GM23338 (cell line): Measurements from ENCODE around the gene SNAP25. TPM values are rescaled to one million over a fixed set of nuclear protein-coding genes. Genes with fewer than 3 reads are reported as not detected.

Experiments
- ATAC-seq: fragments of 200-7000 bp; cut with Tn5 transposase; 3 replicates; pipeline ENCODE4 v1.9.1; 2020
- DNase-seq: peaks from one replicate; pipeline ENCODE4 v3.0.0-alpha.2; 2015; ENCODE audit warnings: low spot score
- H2AFZ ChIP-seq: fragments of 200-600 bp; sonication (generic); 2 replicates; pipeline ENCODE4 v1.8.0; 2016; ENCODE audit warnings: antibody characterized with exemption, mild to moderate bottlenecking, moderate library complexity
- H3F3A ChIP-seq: fragments of 200-600 bp; sonication (generic); replicated peaks from 2 replicates; pipeline ENCODE4 v1.8.0; 2017; ENCODE audit warnings: antibody characterized with exemption, mixed run types, low read depth
- H3K27ac ChIP-seq: fragments of 200-600 bp; sonication (generic); 2 replicates; pipeline ENCODE4 v1.6.1; 2016; ENCODE audit warnings: low read depth
- H3K27me3 ChIP-seq: fragments of 200-600 bp; sonication (generic); 2 replicates; pipeline ENCODE4 v1.8.0; 2016; ENCODE audit warnings: mild to moderate bottlenecking, mixed run types, moderate library complexity; ENCODE audit not compliant: insufficient read depth
- H3K36me3 ChIP-seq: fragments of 200-600 bp; sonication (generic); 2 replicates; pipeline ENCODE4 v1.8.0; 2016; ENCODE audit warnings: mild to moderate bottlenecking; ENCODE audit not compliant: insufficient read depth
- H3K4me1 ChIP-seq: fragments of 200-600 bp; sonication (generic); 2 replicates; pipeline ENCODE4 v1.8.0; 2016; ENCODE audit warnings: mild to moderate bottlenecking, moderate library complexity; ENCODE audit not compliant: insufficient read depth
- H3K4me2 ChIP-seq: fragments of 200-600 bp; sonication (generic); 2 replicates; pipeline ENCODE4 v1.7.1; 2017; ENCODE audit warnings: mixed run types
- H3K4me3 ChIP-seq: fragments of 200-600 bp; sonication (generic); 2 replicates; pipeline ENCODE4 v1.6.1; 2016; ENCODE audit warnings: mixed run types
- H3K79me2 ChIP-seq: fragments of 200-600 bp; sonication (generic); replicated peaks from 2 replicates; pipeline ENCODE4 v1.8.0; 2017; ENCODE audit warnings: mild to moderate bottlenecking; ENCODE audit not compliant: insufficient read depth
- H3K9me2 ChIP-seq: fragments of 200-600 bp; sonication (generic); 2 replicates; pipeline ENCODE4 v1.8.0; 2017; ENCODE audit not compliant: insufficient read depth
- H4K20me1 ChIP-seq: fragments of 200-600 bp; sonication (generic); replicated peaks from 2 replicates; pipeline ENCODE4 v1.8.0; 2017; ENCODE audit warnings: mild to moderate bottlenecking; ENCODE audit not compliant: insufficient read depth
- H3K27ac Mint-ChIP-seq: 2 replicates; pipeline ENCODE4 v1.8.0; 2020; ENCODE audit warnings: inconsistent platforms, mild to moderate bottlenecking, moderate library complexity, mixed read lengths
- H3K27me3 Mint-ChIP-seq: 3 replicates; pipeline ENCODE4 v1.8.0; 2022; ENCODE audit warnings: low read depth, mild to moderate bottlenecking, moderate library complexity, mixed read lengths, inconsistent platforms; ENCODE audit not compliant: insufficient read depth, poor library complexity
- H3K36me3 Mint-ChIP-seq: 3 replicates; pipeline ENCODE4 v1.8.0; 2021; ENCODE audit warnings: low read depth, mild to moderate bottlenecking, inconsistent platforms, moderate library complexity, mixed read lengths
- H3K4me1 Mint-ChIP-seq: 3 replicates; pipeline ENCODE4 v1.8.0; 2020; ENCODE audit warnings: mild to moderate bottlenecking, inconsistent platforms, mixed read lengths
- H3K4me3 Mint-ChIP-seq: 3 replicates; pipeline ENCODE4 v1.8.0; 2021; ENCODE audit warnings: moderate library complexity, mild to moderate bottlenecking, inconsistent platforms, mixed read lengths
- H3K9me3 Mint-ChIP-seq: 3 replicates; pipeline ENCODE4 v1.8.0; 2020; ENCODE audit warnings: moderate library complexity, mild to moderate bottlenecking, inconsistent platforms, mixed read lengths
- CREB1 ChIP-seq: fragments of 250-450 bp; sonication (Bioruptor Pico); IDR thresholded peaks from 2 replicates; pipeline ENCODE4 v1.5.0; 2020; ENCODE audit warnings: low read depth, mild to moderate bottlenecking, moderate library complexity
- EZH2 ChIP-seq: fragments of 200-600 bp; sonication (generic); IDR thresholded peaks from one replicate; pipeline ENCODE4 v1.8.0; 2017; ENCODE audit warnings: antibody characterized with exemption, mild to moderate bottlenecking, low read depth; ENCODE audit not compliant: unreplicated experiment
- EZH2phosphoT487 ChIP-seq: fragments of 200-600 bp; sonication (generic); IDR thresholded peaks from one replicate; pipeline ENCODE4 v1.8.1; 2018; ENCODE audit warnings: antibody characterized with exemption; ENCODE audit not compliant: unreplicated experiment
- JUNB ChIP-seq: IDR thresholded peaks from one replicate; pipeline ENCODE4 v1.6.1; 2016; ENCODE audit warnings: antibody characterized with exemption; ENCODE audit not compliant: unreplicated experiment
- NANOG ChIP-seq: IDR thresholded peaks from 2 replicates; pipeline ENCODE4 v1.6.1; 2016; ENCODE audit warnings: antibody characterized with exemption, borderline replicate concordance
- POLR2AphosphoS5 ChIP-seq: IDR thresholded peaks from 2 replicates; pipeline ENCODE4 v1.6.1; 2016; ENCODE audit warnings: antibody characterized with exemption, low read depth
- STAT1 ChIP-seq: IDR thresholded peaks from one replicate; pipeline ENCODE4 v1.6.1; 2016; ENCODE audit warnings: antibody characterized with exemption; ENCODE audit not compliant: unreplicated experiment
- ZNF114 ChIP-seq: fragments of 250-450 bp; sonication (Bioruptor Pico); IDR thresholded peaks from 2 replicates; pipeline ENCODE4 v1.5.0; 2020; ENCODE audit warnings: mild to moderate bottlenecking, moderate library complexity
- ZNF331 ChIP-seq: fragments of 250-450 bp; sonication (Bioruptor Pico); IDR thresholded peaks from 2 replicates; pipeline ENCODE4 v1.5.0; 2020; ENCODE audit warnings: low read depth, mild to moderate bottlenecking, moderate library complexity
- polyA plus RNA-seq: library from polyadenylated mRNA; unstranded; fragments of >200 nt; fragmentation: Nextera tagmentation; extraction: Ambion mirVana; gene quantifications from 2 replicates; pipeline ENCODE4 v1.2.1, GENCODE V29; 2016
- total RNA-seq: library from RNA; depleted of rRNA; stranded (reverse); fragments of >200 nt; shearing (Covaris generic); gene quantifications from 2 replicates; pipeline ENCODE4 v1.2.3, GENCODE V29; 2014
- TF ChIP-seq, protein P1 (sequence below): IDR thresholded peaks from one replicate; pipeline ENCODE4 v1.6.1; 2018; ENCODE audit warnings: antibody characterized with exemption; ENCODE audit not compliant: unreplicated experiment
- TF ChIP-seq, protein P2 (sequence below): fragments of 250-450 bp; sonication (Bioruptor Pico); IDR thresholded peaks from 2 replicates; pipeline ENCODE4 v1.5.0; 2020; ENCODE audit warnings: mild to moderate bottlenecking, moderate library complexity
- TF ChIP-seq, protein P3 (sequence below): IDR thresholded peaks from 2 replicates; pipeline ENCODE4 v1.6.1; 2016; ENCODE audit warnings: antibody characterized with exemption
- TF ChIP-seq, protein P4 (sequence below), 2 experiments: fragments of 200-600 bp in 1 of 2; sonication (generic) in 1 of 2; conservative IDR thresholded peaks; 2 replicates each; pipeline versions ENCODE4 v1.5.1 to v1.6.1; 2016 to 2017; ENCODE audit warnings: antibody characterized with exemption in 2 of 2, low read depth in 2 of 2, mild to moderate bottlenecking in 2 of 2, moderate library complexity in 1 of 2

SNAP25 gene
- total and polyA plus RNA-seq, 2 experiments from 2014 or later, result 0.82 to 1.3 TPM

GRCh38 chr20:10297223-10297622, 78.6 kb downstream of the SNAP25 start:
- H3K4me2 ChIP-seq, result no peak overlapping the region
- H4K20me1 ChIP-seq, result no peaks in the 10 kb centered on the region
- peaks cover 16% of the 10 kb centered on the region; the same call in 1 of the 2 replicates for H3K9me2 ChIP-seq
- no peaks in the 10 kb centered on the region for H3K36me3 Mint-ChIP-seq
- peaks cover 49% of the 10 kb centered on the region for H3K4me1 ChIP-seq
- DNase-seq, result no peak
- H3K4me3 Mint-ChIP-seq, result no peak overlapping the region
- H3K4me1 Mint-ChIP-seq, result peaks cover 45% of the 10 kb centered on the region
- TF ChIP-seq, protein P1, sequence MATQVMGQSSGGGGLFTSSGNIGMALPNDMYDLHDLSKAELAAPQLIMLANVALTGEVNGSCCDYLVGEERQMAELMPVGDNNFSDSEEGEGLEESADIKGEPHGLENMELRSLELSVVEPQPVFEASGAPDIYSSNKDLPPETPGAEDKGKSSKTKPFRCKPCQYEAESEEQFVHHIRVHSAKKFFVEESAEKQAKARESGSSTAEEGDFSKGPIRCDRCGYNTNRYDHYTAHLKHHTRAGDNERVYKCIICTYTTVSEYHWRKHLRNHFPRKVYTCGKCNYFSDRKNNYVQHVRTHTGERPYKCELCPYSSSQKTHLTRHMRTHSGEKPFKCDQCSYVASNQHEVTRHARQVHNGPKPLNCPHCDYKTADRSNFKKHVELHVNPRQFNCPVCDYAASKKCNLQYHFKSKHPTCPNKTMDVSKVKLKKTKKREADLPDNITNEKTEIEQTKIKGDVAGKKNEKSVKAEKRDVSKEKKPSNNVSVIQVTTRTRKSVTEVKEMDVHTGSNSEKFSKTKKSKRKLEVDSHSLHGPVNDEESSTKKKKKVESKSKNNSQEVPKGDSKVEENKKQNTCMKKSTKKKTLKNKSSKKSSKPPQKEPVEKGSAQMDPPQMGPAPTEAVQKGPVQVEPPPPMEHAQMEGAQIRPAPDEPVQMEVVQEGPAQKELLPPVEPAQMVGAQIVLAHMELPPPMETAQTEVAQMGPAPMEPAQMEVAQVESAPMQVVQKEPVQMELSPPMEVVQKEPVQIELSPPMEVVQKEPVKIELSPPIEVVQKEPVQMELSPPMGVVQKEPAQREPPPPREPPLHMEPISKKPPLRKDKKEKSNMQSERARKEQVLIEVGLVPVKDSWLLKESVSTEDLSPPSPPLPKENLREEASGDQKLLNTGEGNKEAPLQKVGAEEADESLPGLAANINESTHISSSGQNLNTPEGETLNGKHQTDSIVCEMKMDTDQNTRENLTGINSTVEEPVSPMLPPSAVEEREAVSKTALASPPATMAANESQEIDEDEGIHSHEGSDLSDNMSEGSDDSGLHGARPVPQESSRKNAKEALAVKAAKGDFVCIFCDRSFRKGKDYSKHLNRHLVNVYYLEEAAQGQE, result no peak
- TF ChIP-seq EZH2phosphoT487, result no peak
- TF ChIP-seq, protein P2, sequence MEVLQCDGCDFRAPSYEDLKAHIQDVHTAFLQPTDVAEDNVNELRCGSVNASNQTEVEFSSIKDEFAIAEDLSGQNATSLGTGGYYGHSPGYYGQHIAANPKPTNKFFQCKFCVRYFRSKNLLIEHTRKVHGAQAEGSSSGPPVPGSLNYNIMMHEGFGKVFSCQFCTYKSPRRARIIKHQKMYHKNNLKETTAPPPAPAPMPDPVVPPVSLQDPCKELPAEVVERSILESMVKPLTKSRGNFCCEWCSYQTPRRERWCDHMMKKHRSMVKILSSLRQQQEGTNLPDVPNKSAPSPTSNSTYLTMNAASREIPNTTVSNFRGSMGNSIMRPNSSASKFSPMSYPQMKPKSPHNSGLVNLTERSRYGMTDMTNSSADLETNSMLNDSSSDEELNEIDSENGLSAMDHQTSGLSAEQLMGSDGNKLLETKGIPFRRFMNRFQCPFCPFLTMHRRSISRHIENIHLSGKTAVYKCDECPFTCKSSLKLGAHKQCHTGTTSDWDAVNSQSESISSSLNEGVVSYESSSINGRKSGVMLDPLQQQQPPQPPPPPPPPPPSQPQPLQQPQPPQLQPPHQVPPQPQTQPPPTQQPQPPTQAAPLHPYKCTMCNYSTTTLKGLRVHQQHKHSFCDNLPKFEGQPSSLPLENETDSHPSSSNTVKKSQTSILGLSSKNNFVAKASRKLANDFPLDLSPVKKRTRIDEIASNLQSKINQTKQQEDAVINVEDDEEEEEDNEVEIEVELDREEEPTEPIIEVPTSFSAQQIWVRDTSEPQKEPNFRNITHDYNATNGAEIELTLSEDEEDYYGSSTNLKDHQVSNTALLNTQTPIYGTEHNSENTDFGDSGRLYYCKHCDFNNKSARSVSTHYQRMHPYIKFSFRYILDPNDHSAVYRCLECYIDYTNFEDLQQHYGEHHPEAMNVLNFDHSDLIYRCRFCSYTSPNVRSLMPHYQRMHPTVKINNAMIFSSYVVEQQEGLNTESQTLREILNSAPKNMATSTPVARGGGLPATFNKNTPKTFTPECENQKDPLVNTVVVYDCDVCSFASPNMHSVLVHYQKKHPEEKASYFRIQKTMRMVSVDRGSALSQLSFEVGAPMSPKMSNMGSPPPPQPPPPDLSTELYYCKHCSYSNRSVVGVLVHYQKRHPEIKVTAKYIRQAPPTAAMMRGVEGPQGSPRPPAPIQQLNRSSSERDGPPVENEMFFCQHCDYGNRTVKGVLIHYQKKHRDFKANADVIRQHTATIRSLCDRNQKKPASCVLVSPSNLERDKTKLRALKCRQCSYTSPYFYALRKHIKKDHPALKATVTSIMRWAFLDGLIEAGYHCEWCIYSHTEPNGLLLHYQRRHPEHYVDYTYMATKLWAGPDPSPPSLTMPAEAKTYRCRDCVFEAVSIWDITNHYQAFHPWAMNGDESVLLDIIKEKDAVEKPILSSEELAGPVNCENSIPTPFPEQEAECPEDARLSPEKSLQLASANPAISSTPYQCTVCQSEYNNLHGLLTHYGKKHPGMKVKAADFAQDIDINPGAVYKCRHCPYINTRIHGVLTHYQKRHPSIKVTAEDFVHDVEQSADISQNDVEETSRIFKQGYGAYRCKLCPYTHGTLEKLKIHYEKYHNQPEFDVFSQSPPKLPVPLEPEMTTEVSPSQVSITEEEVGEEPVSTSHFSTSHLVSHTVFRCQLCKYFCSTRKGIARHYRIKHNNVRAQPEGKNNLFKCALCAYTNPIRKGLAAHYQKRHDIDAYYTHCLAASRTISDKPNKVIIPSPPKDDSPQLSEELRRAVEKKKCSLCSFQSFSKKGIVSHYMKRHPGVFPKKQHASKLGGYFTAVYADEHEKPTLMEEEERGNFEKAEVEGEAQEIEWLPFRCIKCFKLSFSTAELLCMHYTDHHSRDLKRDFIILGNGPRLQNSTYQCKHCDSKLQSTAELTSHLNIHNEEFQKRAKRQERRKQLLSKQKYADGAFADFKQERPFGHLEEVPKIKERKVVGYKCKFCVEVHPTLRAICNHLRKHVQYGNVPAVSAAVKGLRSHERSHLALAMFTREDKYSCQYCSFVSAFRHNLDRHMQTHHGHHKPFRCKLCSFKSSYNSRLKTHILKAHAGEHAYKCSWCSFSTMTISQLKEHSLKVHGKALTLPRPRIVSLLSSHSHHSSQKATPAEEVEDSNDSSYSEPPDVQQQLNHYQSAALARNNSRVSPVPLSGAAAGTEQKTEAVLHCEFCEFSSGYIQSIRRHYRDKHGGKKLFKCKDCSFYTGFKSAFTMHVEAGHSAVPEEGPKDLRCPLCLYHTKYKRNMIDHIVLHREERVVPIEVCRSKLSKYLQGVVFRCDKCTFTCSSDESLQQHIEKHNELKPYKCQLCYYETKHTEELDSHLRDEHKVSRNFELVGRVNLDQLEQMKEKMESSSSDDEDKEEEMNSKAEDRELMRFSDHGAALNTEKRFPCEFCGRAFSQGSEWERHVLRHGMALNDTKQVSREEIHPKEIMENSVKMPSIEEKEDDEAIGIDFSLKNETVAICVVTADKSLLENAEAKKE (CRISPR knock-in tag), result no peak
- TF ChIP-seq POLR2AphosphoS5, result no peak
- TF ChIP-seq ZNF331 (CRISPR knock-in tag), result no peak
- no peak for TF ChIP-seq STAT1
- TF ChIP-seq EZH2, result no peak
- TF ChIP-seq, protein P3, sequence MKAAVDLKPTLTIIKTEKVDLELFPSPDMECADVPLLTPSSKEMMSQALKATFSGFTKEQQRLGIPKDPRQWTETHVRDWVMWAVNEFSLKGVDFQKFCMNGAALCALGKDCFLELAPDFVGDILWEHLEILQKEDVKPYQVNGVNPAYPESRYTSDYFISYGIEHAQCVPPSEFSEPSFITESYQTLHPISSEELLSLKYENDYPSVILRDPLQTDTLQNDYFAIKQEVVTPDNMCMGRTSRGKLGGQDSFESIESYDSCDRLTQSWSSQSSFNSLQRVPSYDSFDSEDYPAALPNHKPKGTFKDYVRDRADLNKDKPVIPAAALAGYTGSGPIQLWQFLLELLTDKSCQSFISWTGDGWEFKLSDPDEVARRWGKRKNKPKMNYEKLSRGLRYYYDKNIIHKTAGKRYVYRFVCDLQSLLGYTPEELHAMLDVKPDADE, result no peak
- TF ChIP-seq, protein P4, sequence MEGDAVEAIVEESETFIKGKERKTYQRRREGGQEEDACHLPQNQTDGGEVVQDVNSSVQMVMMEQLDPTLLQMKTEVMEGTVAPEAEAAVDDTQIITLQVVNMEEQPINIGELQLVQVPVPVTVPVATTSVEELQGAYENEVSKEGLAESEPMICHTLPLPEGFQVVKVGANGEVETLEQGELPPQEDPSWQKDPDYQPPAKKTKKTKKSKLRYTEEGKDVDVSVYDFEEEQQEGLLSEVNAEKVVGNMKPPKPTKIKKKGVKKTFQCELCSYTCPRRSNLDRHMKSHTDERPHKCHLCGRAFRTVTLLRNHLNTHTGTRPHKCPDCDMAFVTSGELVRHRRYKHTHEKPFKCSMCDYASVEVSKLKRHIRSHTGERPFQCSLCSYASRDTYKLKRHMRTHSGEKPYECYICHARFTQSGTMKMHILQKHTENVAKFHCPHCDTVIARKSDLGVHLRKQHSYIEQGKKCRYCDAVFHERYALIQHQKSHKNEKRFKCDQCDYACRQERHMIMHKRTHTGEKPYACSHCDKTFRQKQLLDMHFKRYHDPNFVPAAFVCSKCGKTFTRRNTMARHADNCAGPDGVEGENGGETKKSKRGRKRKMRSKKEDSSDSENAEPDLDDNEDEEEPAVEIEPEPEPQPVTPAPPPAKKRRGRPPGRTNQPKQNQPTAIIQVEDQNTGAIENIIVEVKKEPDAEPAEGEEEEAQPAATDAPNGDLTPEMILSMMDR (conservative IDR thresholded peaks at IDR 0.05; ENCODE audit: low read depth in 2 of 2), result no peak
- TF ChIP-seq ZNF114, result no peak
- no peak for TF ChIP-seq CREB1
- no peak for TF ChIP-seq NANOG
- TF ChIP-seq JUNB, result no peak
- no peaks in the 10 kb centered on the region for H3K79me2 ChIP-seq
- H3K27me3 Mint-ChIP-seq, result peaks cover 11% of the 10 kb centered on the region
- no peaks in the 10 kb centered on the region for H3K36me3 ChIP-seq
- no peak overlapping the region for H3K4me3 ChIP-seq
- no peak overlapping the region for H3K27ac ChIP-seq
- no peak for ATAC-seq
- H3K9me3 Mint-ChIP-seq, result 0 out of 3 replicates have a peak, but pooled peaks cover 3% of the 10 kb centered on the region
- peaks cover 3% of the 10 kb centered on the region; the same call in 1 of the 2 replicates for H3F3A ChIP-seq
- H3K27me3 ChIP-seq, result peaks cover 20% of the 10 kb centered on the region
- H3K27ac Mint-ChIP-seq, result no peak overlapping the region
- H2AFZ ChIP-seq, result no peak overlapping the region
